Stimulated activated naive CD4-positive, alpha-beta T cell (primary cell): Measurements from ENCODE around the gene EXOC2.

Source experiments
- DNase-seq, 6 experiments: peaks; one replicate each; lab custom pipeline; 2025; lab: John Stamatoyannopoulos, UW

EXOC2 gene

GRCh38 chr6:494394-494793, 198.5 kb downstream of the EXOC2 start:
- no peak for DNase-seq

DNA sequence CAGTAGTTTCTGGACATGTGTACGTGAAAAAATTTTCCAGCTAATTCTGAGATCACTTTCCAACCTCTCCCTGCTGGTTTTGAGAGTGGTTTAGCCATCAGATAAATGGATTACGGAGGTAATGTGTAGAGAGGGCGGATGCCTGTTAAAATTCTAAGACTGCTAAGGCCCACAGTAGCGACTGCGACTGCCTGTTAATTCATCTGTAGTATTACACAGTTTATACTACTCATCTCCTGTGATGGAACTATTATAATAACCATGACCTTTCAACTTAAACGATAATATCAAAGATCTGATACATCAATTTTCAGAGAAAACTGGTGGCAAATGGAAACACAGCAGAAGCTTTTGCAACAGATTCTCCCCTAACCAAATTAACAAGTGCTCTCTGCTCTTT, 199.1 kb downstream of the EXOC2 start:
- DNase-seq, result no peak

- DNase-seq, result no peak
Measured at GRCh38 chr6:492816-493414, 200.0 kb downstream of the EXOC2 start.

- no peak for DNase-seq
Measured at GRCh38 chr6:492178-492577, 200.8 kb downstream of the EXOC2 start.

GRCh38 chr6:491233-491632, 201.7 kb downstream of the EXOC2 start:
- peak in 3 of 6 experiments; percentile 23 to 34 (median 26) for DNase-seq

DNA sequence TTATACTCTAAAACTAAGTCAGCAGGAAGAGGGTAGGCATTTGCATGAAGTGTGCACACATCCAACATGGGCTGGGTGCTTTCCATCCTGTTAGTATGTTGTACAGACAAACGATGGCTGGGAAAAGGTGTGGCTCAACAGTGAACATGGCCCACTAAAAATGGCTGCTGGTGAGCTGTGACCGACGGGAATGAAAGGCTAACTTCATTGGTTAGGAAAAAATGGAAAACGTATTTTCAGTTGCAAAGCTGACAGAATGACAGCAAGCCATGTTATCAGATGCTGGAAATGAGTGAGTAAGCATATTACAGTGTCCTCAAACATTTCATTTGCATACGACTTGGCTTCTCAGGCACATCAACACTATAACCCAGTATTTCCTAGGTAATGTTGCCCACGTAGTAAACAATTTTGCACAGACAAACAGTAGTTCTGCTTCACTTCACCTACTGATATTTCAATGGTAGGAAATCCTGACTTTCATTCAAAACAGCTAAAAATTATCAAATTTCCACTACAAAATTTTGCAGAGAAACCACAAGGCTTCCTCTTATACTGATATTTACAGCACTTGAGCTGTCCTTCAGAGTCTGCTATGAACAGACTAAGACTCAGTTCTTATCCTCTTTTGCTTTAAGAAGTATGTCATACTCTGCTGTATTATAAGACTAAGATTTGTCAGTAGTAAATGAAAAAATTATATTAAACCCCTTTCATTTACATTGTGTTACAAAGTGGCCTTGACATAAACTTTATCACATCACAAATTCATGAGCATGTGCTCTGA, 202.5 kb downstream of the EXOC2 start:
- no peak for DNase-seq

- no peak for DNase-seq
Measured at GRCh38 chr6:489762-490161, 203.2 kb downstream of the EXOC2 start.

- no peak for DNase-seq
Measured at GRCh38 chr6:489001-489400, 203.9 kb downstream of the EXOC2 start.

GRCh38 chr6:487956-488355, 205.0 kb downstream of the EXOC2 start:
- DNase-seq, result no peak

DNA sequence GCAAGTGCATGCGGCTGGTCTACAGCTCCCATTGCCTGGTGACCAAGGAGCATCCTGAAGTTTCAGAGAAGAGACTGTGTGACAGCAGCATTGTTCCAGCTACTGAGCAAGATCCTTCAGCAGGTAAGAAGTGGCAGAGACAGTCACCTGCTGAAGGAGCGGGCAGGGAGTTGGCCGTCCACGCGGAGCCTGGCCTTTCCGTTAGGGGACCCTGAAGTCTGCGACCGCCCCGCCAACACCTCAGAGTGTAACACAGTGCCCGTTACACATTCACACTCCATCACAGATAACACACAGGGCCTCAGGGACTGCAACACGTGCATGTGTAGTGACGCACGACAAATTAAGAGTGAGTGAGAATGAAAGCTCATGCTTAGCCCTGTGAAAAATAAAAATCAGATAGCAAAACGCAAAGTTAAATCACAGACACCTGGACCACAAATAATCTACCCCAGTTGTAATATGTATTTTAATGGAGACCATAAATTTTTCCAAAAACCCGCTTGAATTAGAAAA, 207.2 kb downstream of the EXOC2 start:
- DNase-seq, result no peak

DNA sequence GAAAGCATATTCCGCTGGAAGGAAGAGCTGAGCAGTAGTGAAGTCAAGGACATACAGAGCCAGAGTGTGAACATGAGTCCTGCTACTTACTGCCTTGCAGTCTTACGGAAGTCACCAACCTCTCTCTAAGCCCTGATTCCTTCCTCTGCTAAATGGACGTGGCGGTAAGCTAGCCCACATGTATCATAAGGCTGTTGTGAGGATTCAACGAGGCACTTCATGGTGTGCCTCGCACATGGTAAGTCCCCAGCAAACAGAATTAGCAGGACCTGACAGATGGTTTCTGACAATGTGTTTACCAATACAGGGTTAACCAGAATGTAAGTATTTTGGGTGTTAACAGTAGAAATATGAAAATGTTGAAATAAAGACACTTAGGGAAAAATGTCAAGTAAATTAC, 208.2 kb downstream of the EXOC2 start:
- DNase-seq, result no peak

GRCh38 chr6:484086-484745, 208.7 kb downstream of the EXOC2 start:
- DNase-seq, result no peak

DNA sequence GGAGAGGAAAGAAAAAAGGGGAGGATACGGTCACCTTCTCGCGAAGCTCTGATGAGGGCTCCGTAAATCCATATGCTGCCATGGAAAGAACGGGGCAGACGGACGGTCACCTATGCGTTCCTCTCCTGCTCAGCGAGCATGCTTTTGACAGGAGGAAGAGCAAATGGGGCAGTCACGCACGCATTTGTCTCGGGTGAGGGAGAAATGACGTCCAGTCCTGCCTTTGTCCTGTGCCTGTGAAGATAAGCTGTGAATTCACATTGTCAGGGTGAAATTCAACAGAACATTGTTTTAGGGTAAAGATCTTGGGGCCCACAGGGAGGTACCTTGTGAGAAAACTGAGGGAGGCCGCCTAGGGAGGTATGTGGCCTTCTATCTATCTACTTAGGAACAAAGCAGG, 217.6 kb downstream of the EXOC2 start:
- no peak for DNase-seq

GRCh38 chr6:474453-475185, 218.3 kb downstream of the EXOC2 start:
- DNase-seq, result peak; percentile 11 to 67 (median 56)

GRCh38 chr6:473768-474452, 219.0 kb downstream of the EXOC2 start:
- no peak for DNase-seq

GRCh38 chr6:473356-473755, 219.6 kb downstream of the EXOC2 start:
- no peak for DNase-seq

GRCh38 chr6:470901-471448, 222.0 kb downstream of the EXOC2 start:
- DNase-seq, result no peak

- DNase-seq, result no peak
Measured at GRCh38 chr6:470051-470900, 222.7 kb downstream of the EXOC2 start.

- no peak for DNase-seq
Measured at GRCh38 chr6:467671-468082, 225.3 kb downstream of the EXOC2 start.

DNA sequence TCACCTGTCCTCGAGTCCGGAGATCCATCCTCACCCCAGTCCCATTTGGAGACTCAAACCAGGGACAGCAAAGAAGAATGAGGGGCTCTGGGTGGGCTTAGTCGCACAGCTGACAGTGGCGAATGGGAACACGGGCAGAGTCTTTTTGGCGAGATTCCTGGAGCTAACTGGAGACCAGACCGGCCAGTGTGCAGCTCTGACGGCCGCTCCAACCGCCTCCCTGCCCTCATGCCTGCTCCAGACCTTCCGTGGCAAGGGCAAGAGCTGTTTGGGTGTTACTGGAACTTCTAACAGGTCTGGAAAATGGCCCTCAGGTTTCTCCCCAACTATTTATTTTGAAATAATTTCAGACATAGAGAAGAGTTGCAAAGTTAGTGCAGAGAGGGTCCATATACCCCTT, 225.8 kb downstream of the EXOC2 start:
- DNase-seq, result no peak
